HG02852 (cell line): ENCODE measurements around the gene MYT1.
"Not testable (repeated sequence)": the region's sequence is repeated elsewhere in the genome, so short reads cannot be mapped to it uniquely, and the experiment has no call there.

ENCODE experiments used
- ATAC-seq: cut with Tn5 transposase; IDR thresholded peaks from one replicate; pipeline ENCODE4 v1.9.1; 2021; ENCODE audit warnings: mild to moderate bottlenecking, moderate library complexity; ENCODE audit not compliant: unreplicated experiment

The MYT1 gene

DNA sequence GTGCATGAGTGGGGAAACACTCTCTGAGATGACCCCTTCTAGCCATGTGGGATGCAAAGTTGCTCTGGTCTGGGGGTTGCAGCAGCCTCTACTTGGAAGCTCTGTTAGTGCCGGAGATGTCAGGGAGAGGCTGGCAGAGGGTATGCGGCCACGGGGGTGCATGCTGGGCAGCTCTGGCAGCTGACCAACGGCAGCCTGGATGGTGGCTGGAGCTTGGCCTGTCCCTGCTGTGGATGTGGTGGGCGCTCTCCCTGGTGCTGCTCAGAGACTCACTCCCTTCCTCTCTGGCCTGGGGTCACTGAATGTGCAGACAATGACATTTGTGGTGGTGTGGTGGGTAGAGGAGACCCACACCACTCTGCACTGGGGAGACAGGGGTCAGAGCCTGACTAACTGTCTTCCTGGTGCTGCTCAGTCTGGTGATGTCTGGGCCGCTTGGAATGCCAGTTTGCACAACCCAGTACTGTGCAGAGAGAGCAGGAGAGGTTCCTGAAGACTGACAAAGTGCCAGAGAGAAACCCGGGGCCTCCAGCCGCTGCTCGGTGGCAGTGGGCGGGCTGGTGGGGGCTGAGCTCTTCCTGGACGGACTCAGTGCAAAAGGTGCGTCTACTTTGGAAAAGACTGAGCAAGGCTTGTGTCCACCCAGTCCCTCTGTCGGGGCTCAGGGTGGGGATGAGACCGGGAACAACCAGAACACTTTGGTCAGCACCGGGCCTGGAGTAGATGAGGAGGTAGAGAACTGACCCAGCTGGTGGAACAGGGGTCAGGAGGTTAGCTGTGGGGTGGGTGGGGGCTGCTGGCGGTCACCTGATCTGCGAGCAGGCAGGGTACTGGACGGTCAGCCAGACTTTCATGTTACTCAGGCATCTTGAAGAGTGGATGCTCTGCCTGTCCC is 2.7 kb downstream of the MYT1 start:
- no peak for ATAC-seq

DNA sequence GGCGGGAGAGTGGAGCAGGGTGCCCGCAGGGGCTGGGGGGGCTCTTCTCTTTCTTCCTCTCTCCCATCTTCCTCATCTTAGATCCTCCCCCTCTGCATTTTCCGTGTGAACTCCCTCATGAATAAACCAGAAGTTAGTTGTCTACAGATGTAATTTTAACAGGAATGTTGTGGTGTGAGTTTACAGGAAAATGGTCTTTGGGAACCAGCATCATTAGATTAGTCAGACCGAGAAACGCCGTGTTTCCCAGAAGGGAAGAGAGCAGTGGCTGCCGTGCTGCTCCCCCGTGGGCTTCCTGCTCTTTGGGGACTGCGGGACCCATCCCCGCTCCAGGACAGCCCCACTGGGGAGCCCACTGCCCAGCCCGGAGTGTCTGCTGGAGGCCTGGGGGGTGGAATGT is 3.4 kb downstream of the MYT1 start:
- ATAC-seq: no peak

GRCh38 chr20:64168381-64169090 is 4.3 kb downstream of the MYT1 start:
- no peak for ATAC-seq

DNA sequence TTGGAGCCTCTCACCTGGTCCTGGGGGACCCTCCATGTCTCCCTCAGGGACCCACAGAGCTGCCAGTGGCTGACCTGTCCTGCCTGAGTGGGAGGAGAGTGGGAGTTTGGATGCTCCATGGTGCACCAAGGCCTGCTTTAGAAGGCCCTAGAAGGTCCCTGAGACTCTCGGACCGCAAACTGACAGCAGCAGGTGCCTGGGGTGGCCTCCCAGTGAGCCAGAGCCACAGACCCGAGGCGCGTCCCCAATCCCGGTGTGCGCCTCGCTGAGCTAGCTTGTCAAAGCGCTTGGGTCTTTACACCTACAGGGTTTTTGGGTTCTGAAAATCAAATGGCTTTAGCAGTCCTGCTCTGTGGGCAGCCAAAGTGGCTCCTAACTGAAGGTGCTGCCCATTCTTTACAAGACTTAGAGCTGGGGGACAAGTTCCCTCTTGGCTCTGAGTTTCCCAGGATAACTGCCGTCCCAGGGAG is 4.9 kb downstream of the MYT1 start:
- no peak for ATAC-seq

DNA sequence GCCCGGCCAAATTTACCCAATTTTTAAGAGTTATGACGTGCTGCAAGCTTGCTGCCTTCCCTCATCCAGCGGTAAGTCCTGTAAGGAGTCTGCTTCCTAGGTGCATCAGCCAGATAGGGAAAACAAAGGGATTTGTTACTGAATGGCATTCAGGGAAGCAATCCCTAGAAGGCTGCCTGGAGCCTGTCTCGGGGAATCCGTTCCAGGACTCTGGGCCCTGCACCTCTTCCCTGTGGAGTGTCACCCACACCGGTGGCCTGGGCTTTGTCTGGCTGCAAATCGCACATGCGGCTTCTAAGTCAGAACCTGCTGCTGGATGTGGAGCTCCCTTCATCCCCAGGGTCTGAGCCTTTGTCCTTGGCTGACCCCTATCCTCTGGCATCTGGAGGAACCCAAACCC is 7.0 kb downstream of the MYT1 start:
- ATAC-seq: no peak

DNA sequence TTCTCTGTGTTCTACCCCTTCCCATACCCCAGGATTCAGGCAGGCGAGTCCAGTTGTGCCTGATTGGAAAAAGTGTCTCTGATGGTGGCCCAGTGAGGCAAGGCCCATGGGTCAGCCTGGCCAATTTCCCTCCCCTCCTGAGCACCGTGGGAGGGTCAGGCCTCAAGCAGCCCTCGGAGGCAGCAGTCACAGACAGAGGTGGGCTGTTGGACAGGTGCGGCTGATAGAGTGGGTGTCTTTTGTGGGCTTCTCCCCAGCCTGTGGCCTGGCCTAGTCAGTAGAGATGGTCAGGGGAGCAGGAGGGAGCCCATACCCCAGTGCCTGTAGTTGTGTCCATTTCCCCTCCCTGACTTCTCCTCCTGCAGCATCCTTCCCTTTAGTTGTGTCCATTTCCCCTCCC is 8.9 kb downstream of the MYT1 start:
- ATAC-seq: no peak

GRCh38 chr20:64176551-64176950 is 12.3 kb downstream of the MYT1 start:
- ATAC-seq: no peak

GRCh38 chr20:64176971-64177370 is 12.7 kb downstream of the MYT1 start:
- ATAC-seq: no peak

DNA sequence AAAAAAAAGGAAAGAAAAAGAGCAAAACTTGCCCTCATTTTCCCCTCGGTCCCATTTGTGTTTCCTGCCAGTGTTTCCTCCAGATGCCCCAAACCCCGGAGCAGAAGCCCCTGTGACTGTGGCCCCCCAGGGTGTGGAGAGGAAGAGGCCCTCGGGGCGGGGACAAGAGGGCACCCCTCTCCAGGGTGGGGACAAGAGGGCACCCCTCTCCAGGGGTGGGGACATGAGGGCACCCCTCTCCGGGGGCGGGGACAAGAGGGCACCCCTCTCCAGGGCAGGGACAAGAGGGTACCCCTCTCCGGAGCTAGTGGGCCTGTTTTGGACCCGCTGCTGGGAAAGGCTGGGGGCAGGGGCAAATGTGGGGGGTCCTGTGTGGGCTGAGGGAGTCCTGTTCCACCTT is 13.1 kb downstream of the MYT1 start:
- ATAC-seq: no peak

GRCh38 chr20:64177787-64178186 is 13.5 kb downstream of the MYT1 start:
- no peak for ATAC-seq

- not testable (repeated sequence) for ATAC-seq
Measured at GRCh38 chr20:64178925-64179324, 14.7 kb downstream of the MYT1 start.

- ATAC-seq: no peak
Measured at GRCh38 chr20:64179805-64180204, 15.6 kb downstream of the MYT1 start.

GRCh38 chr20:64180673-64181072 is 16.4 kb downstream of the MYT1 start:
- ATAC-seq: no peak

DNA sequence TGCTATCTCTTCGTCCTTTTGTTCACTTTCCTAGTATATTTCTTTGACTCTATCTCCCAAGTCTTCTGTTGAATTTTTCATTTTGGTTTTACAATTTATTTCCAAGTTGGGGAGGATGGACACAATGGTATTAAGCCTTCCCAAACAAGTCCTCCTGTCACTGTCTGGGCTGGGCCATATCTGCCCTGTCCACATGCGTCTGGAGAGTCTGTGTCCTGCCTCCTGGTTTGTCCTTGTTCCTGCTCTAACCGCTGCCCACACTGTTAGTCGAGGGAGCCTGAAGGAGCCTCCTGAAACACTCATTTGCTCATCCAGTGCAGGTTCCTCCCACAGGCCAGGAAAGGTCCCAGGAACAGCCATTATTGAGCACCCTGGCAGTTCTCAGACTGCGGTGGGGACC is 17.1 kb downstream of the MYT1 start:
- ATAC-seq: no peak

DNA sequence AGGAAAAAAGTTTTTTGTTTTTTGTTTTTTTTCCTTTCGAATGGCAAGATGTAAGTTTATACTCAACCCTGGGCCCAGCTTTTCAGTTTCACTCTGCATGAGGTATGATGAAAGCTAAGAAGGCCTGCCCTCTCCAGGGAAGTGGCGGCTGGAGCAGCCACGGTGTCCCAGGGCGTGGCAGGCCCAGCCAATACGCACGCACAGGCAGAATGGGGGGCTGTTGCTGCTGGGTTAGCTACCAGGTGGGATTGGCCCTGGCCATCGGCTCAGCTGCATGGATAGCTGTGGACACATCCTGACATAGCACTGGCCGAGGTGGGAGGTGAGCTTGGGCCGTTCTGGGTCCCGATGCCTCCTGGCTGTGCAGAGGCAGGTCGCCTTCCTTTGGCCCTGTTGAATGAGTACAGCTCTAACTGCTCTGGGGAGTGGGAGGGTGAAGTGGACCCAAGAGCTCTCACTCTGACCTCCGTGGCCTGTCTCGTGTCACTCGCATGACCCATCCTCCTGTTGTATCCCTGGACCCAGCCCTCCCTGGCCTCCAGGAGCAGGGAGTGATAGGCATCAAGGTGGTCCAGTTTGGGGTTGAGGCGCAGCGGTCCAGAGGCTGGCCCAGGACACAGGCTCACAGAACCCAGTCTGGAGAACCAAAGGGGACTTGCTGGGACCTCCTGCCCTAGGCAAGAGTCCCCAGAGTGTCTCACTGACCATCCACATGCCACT is 18.1 kb downstream of the MYT1 start:
- ATAC-seq: no peak

DNA sequence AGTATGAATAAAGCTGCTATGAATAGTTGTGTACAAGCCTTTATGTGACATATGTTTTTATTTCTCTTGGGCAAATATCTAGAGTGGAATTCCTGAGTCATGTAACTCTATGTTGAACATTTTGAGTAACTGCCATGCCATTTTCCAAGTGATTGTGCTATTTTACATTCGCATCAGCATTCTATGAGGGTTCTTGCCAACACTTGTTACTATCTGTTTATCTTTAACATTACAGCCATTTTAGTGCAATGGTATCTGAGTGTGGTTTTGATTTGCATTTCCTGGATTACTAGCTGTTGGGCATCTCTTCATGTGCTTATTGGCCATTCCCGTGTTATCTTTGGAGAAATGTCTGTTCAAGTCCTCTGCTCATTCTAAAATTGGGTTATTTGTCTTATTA is 19.1 kb downstream of the MYT1 start:
- ATAC-seq: no peak

DNA sequence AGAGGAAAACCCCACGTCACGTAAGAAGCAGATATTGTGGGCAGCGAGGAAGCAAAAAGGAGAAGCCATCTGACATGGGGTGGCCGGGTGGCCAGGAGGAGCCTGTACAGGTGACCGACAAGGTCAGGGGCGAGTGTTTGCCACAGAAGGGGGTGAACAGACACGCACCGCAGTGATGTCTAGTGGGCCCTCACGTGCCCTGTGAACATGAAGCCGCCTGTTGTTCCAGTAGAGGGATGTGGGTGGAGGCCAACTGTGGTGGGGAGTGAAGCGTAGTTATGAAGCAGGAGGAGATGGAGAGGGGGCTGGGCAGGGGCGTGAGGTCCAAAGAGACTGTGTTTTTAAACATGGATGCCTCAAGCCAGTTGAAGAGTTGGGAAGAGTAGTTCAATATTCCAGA is 20.5 kb downstream of the MYT1 start:
- ATAC-seq: no peak

DNA sequence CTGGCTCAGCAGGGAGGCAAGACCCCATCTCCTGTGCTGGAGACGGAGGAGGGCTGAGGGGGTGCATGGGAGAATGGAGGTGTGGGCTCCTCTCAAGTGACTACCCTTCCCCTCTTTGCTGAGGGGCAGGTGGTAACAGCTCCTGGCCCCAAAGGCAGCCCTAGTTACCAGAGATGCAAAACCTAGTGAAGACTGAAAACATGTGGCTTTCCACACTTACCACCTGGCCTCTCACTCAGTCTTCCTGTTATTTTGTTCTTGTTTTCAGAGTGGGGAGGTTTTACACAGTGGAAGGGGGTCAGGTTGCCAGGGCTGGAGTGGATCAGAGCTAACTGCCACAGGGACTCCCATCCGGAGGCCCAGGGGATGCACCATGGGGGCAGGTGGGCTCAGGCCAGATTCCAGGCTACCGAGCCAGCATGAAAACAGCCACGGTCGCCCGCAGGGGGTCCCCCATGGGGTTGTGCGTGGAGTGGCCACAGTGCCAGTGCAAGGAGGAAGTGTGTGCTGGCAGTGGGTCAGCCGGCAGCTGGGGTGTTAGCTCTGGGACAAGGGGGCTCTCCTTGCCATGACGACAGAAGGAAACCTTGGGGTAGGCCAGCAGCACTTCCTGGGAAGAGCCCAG is 21.1 kb downstream of the MYT1 start:
- no peak for ATAC-seq

DNA sequence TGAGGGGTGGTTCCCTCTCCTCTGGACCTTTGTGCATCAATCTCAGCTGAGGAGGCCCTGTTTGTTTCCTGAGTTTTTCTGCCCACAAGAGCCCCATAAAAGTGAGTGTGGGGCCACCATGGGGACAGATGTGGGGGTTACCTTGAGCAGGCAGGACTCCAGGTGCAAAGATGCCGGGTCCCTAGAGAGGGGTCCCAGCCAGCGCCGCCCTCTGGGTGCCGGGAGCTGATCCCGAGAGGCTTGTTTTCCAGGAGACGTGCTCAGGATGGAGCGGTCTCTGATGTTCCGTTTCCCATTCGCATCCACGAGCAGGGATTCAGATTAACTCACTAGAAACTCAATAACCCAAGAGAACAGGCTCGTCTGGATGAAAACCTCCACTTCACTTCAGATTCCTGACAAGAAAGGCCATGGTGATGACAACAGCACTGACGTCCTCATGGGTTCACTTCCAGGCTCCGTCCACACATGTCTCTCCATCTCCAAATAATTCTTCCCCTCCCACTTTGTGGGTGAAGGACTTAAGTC is 21.9 kb downstream of the MYT1 start:
- ATAC-seq: no peak

DNA sequence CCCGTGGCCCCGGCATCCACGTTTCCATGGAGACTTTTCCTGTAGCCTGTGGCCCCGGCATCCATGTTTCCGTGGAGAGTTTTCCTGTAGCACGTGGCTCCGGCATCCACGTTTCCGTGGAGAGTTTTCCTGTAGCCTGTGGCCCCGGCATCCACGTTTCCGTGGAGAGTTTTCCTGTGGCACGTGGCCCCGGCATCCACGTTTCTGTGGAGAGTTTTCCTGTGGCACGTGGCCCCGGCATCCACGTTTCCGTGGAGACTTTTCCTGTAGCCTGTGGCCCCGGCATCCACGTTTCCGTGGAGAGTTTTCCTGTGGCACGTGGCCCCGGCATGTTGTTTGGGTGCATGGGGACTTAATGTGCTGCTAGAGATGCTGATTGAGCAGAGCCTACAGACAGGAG is 23.0 kb downstream of the MYT1 start:
- ATAC-seq: not testable (repeated sequence)

GRCh38 chr20:64188091-64188490 is 23.8 kb downstream of the MYT1 start:
- ATAC-seq: no peak
